Breast epithelium (tissue), 4 donors: Measurements from ENCODE around the gene PARP9. TPM values are rescaled to one million over a fixed set of nuclear protein-coding genes. Genes with fewer than 3 reads are reported as not detected.

Source experiments
- DNase-seq, 2 donors: peaks; one replicate each; pipeline ENCODE4 v3.0.0-alpha.2; 2019; ENCODE audit warnings: low spot score in 2 of 2
- H3K27ac ChIP-seq, 2 donors: fragments of 200-600 bp; sonication (generic) in 1 of 2; one replicate each; pipeline ENCODE4 v1.5.1; 2016 to 2019; ENCODE audit warnings: mild to moderate bottlenecking in 1 of 2
- H3K27me3 ChIP-seq, 2 donors: fragments of 200-600 bp; sonication (generic) in 1 of 2; one replicate each; pipeline versions ENCODE4 v1.5.1 to v1.6.0; 2017 to 2019; ENCODE audit warnings: control low read depth in 1 of 2, mild to moderate bottlenecking in 1 of 2
- H3K36me3 ChIP-seq: fragments of 200-600 bp; one replicate; pipeline ENCODE4 v1.5.1; 2019
- H3K4me1 ChIP-seq, 2 donors: fragments of 200-600 bp; sonication (generic); one replicate each; pipeline ENCODE4 v1.5.1; 2016 to 2019; ENCODE audit warnings: control low read depth in 1 of 2
- H3K4me3 ChIP-seq, 3 donors: fragments of 200-600 bp; sonication (generic); 1 replicate in 2 of 3; 2 replicates in 1 of 3; pipeline ENCODE4 v1.5.1; 2016 to 2019; ENCODE audit warnings: mild to moderate bottlenecking in 3 of 3, moderate library complexity in 2 of 3
- H3K9me3 ChIP-seq, 2 donors: fragments of 200-600 bp; sonication (generic) in 1 of 2; one replicate each; pipeline ENCODE4 v1.5.1; 2016 to 2019; ENCODE audit warnings: control low read depth in 1 of 2
- POLR2A ChIP-seq: fragments of 450-650 bp; IDR thresholded peaks from one replicate; pipeline ENCODE4 v1.6.1; 2016; ENCODE audit warnings: antibody characterized with exemption, mild to moderate bottlenecking, moderate library complexity
- POLR2AphosphoS5 ChIP-seq, 3 donors: sonication (generic); formaldehyde crosslinking; IDR thresholded peaks; one replicate each; pipeline ENCODE4 v1.6.1; 2017; ENCODE audit warnings: antibody characterized with exemption in 3 of 3
- intact Hi-C: fragments of 100-400 bp; cut with DNase I; formaldehyde crosslinking; loops from one replicate; pipeline ENCODE4 v1.15.1; 2023; ENCODE audit warnings: low total_unique reads
- total RNA-seq, 3 donors: library from RNA; depleted of rRNA; stranded (reverse); fragments of >200 nt; gene quantifications; one replicate each; pipeline ENCODE4 v1.1.0, GENCODE V29; 2016
- TF ChIP-seq, protein P1 (sequence below), 3 donors: fragments of 450-650 bp; IDR thresholded peaks; one replicate each; pipeline ENCODE4 v1.5.1; 2016 to 2017; ENCODE audit warnings: antibody characterized with exemption in 3 of 3, mild to moderate bottlenecking in 3 of 3, moderate library complexity in 3 of 3

Gene PARP9
- 10 to 100 TPM; 17.4 to 55.1 (median 39.7) TPM for total RNA-seq

DNA sequence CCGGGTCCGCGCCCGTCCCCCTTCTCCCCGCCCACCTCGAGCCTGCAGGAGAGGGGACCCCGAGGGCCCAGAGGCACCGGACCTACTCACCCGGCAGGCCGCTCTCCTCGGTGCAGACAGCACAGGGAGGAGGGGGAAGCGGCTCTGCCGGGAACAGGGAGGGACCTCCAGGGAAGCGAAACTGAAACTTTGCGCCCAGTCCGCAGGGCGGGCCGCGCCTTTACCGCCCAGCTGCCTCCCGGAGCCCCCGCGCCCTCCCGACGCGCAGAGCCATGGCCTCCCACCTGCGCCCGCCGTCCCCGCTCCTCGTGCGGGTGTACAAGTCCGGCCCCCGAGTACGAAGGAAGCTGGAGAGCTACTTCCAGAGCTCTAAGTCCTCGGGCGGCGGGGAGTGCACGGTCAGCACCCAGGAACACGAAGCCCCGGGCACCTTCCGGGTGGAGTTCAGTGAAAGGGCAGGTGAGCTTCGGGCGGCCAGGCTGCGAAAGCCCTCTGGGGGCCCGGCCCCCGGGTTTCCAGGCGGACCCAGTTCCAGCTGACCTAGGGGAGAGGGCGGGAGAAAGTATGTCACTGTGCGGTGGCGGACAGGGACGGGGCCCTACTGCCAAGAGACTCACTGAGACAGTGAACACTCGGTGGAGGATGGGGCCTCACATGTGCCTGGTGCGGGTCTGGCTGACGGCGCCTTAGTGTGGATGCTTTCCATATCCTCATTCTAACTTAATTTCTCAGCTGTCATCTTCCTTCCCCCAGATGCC, at the start of gene PARP9, which contains the start of gene DTX3L:
TSS of gene PARP9 (minus strand) at position 146 of the 758 bp plus-strand sequence. CDS start 4,680 bp downstream, outside the sequence.
TSS of gene DTX3L (plus strand) at position 184 of the 758 bp plus-strand sequence. CDS start at position 273, 89 bp downstream.
- peak; percentile 72 to 76 (median 75) for TF ChIP-seq POLR2AphosphoS5 (IDR thresholded peaks at IDR 0.05)
- TF ChIP-seq POLR2A = peak; percentile 55
- TF ChIP-seq, protein P1, sequence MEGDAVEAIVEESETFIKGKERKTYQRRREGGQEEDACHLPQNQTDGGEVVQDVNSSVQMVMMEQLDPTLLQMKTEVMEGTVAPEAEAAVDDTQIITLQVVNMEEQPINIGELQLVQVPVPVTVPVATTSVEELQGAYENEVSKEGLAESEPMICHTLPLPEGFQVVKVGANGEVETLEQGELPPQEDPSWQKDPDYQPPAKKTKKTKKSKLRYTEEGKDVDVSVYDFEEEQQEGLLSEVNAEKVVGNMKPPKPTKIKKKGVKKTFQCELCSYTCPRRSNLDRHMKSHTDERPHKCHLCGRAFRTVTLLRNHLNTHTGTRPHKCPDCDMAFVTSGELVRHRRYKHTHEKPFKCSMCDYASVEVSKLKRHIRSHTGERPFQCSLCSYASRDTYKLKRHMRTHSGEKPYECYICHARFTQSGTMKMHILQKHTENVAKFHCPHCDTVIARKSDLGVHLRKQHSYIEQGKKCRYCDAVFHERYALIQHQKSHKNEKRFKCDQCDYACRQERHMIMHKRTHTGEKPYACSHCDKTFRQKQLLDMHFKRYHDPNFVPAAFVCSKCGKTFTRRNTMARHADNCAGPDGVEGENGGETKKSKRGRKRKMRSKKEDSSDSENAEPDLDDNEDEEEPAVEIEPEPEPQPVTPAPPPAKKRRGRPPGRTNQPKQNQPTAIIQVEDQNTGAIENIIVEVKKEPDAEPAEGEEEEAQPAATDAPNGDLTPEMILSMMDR (IDR thresholded peaks at IDR 0.05) = no peak
- H3K9me3 ChIP-seq = no peaks in the 10 kb centered on the region
- peak; percentile 65 to 75 for DNase-seq
- peak within 1 kb of the TSS; percentile 71 to 86 (median 77) for H3K4me3 ChIP-seq
- intact Hi-C loops = loop anchor here (2.0 kb wide), 1 partner anchor 116 kb away; the partner anchor contains the start of gene PARP14
- no peaks in the 10 kb centered on the region for H3K27me3 ChIP-seq
- no peaks in the 10 kb centered on the region for H3K36me3 ChIP-seq
- H3K4me1 ChIP-seq = peaks cover 0 to 9% of the 10 kb centered on the region in 2 donors
- H3K27ac ChIP-seq = peak within 1 kb of the TSS; percentile 93

DNA sequence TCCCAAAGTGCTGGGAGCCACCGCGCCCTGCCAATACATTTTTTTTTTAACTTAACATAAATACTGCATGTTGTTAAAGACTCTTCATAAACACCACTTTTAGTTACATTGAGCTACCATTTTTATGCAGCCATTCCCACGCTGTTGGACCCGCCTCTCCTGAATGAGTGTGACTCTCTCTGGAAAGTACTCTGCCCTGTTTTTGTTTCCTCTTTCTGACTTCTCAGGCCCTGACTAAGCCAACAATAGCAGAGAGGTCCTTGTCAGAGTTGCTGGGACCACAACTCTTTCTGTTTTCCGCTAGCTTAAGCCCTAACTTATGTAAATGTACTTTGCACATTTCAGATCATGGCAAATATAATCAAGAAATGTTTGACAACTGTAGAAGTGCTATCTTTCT, 48.6 kb upstream of the PARP9 start:
- intact Hi-C loops = no loop called here
- no peaks in the 10 kb centered on the region for H3K9me3 ChIP-seq
- H3K27me3 ChIP-seq = no peaks in the 10 kb centered on the region
- DNase-seq = no peak
- TF ChIP-seq POLR2AphosphoS5 (IDR thresholded peaks at IDR 0.05) = no peak
- TF ChIP-seq POLR2A = no peak
- TF ChIP-seq, protein P1 (IDR thresholded peaks at IDR 0.05) = no peak
- no peak overlapping the region for H3K27ac ChIP-seq
- H3K36me3 ChIP-seq = no peaks in the 10 kb centered on the region
- no peaks in the 10 kb centered on the region for H3K4me1 ChIP-seq
- no peak overlapping the region for H3K4me3 ChIP-seq

DNA sequence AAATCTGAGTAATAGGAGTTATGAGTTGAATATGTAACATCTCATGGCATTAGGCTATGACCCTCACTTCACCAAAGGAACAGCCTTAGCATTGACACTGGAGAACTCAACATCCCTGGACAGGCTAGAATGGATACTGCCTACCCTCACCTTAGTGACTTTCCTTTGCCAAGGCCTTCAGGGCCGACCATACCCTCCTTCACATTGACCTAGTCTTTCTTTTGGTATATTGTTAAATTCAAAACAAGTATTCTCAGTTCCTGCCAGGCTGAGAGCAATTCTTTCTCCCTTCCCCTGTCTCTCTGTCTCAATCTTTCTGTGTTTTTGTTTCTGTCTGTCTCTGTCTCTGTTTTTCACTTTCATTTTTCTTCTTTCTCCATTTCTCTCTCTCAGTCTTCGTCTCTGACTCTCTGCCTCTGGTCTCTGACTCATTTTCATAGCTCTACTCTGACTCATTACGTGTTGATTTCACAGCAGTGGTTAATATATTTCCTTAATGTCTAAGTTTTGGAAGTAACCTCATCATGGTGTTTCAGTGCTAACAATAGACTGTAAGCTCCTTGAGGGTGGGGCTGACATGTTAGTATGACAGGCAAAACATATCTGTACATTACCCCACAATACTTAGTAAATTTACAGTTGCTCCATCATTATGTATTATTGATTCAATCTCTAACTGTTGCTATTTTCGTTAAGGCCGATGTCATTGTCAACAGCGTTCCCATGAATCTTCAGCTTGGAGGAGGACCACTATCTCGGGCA, 45.9 kb upstream of the PARP9 start:
- intact Hi-C loops = no loop called here
- TF ChIP-seq, protein P1 (IDR thresholded peaks at IDR 0.05) = no peak
- TF ChIP-seq POLR2A (no peak), POLR2AphosphoS5 (IDR thresholded peaks at IDR 0.05) (no peak)

DNA sequence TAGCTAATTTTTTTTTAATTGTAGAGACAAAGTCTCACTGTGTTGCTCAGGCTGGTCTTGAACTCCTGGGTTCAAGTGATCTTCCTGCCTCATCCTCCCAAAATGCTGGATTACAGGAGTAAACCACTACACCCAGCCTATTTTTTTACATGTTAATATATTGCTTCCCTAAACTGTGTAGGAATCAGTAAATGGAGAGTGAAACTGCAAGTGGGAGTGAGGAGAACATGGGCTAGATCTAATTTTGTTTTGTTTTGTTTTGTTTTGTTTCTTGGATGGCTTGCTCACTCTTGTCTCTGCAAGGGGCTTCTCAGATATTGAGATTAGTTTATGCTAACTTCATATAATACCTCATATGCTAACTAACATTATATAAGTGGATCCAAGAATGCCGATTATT, 44.8 kb upstream of the PARP9 start:
- intact Hi-C loops = no loop called here
- H3K9me3 ChIP-seq = no peaks in the 10 kb centered on the region
- TF ChIP-seq POLR2A = no peak
- TF ChIP-seq POLR2AphosphoS5 (IDR thresholded peaks at IDR 0.05) = no peak
- no peaks in the 10 kb centered on the region for H3K4me1 ChIP-seq
- H3K36me3 ChIP-seq = no peaks in the 10 kb centered on the region
- H3K4me3 ChIP-seq = no peak overlapping the region
- no peaks in the 10 kb centered on the region for H3K27me3 ChIP-seq
- H3K27ac ChIP-seq = no peak overlapping the region
- no peak for DNase-seq

More for the DNA sequence above, 45.9 kb upstream of the PARP9 start:
- Histone ChIP-seq H3K9me3 (no peaks in the 10 kb centered on the region), H3K27me3 (no peaks in the 10 kb centered on the region), H3K4me3 (no peak overlapping the region), H3K36me3 (no peaks in the 10 kb centered on the region), H3K27ac (no peak overlapping the region), H3K4me1 (no peaks in the 10 kb centered on the region)
- no peak for DNase-seq

DNA sequence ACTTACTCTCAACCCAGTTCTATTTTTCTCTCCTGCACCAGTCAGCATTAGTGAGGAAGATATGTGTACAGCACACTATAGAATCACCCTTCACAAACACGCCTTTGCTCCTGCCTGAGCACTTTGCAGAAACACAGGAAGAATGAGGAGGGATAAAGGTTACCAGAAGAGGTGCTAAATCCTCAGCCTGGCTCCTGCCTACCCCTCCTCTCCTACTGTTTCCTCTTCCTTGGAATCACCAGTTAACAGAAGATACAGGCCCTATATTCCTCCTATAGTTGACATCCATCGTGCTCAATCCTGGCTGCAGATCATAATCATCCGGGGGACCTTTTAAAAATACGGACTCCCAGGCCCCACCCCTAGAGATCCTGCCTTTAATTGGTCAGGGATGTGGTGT, 42.2 kb upstream of the PARP9 start:
- TF ChIP-seq POLR2AphosphoS5 (IDR thresholded peaks at IDR 0.05) = no peak
- no peak for TF ChIP-seq POLR2A
- Histone ChIP-seq H3K4me3 (no peak overlapping the region), H3K27me3 (no peaks in the 10 kb centered on the region), H3K4me1 (no peaks in the 10 kb centered on the region), H3K9me3 (no peaks in the 10 kb centered on the region), H3K36me3 (no peaks in the 10 kb centered on the region), H3K27ac (no peak overlapping the region)
- intact Hi-C loops = no loop called here
- DNase-seq = no peak
